GM12873 (cell line): ENCODE data around the gene LMNA.

Experiments
- CTCF ChIP-seq: IDR thresholded peaks from 2 replicates; pipeline ENCODE4 v1.5.1; 2012; ENCODE audit warnings: low read depth, mild to moderate bottlenecking, moderate library complexity, low read length, control low read depth; ENCODE audit not compliant: insufficient read depth; ENCODE audit errors: missing control alignments

LMNA gene

DNA sequence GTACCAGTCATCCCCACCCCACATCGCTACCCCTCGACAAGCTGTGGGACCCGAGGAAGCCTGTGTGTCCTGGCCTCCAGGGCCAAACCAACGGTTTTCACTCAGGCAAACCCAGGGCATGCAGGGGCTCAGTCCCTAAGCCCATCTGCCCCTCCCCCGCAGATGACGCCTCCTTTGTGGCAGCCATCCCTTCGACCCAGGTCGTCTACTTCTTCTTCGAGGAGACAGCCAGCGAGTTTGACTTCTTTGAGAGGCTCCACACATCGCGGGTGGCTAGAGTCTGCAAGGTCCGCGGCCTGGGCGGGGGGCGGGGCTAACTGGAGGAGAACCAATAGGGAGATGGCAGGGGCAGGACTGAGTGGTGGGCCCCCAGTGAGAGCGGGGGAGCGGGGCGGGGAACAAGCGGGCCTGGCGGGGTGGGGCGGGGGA lies 46.2 kb downstream of the LMNA start:
- TF ChIP-seq CTCF, result no peak

GRCh38 chr1:156162430-156163037 lies 48.0 kb downstream of the LMNA start:
- no peak for TF ChIP-seq CTCF

- TF ChIP-seq CTCF, result no peak
Observed at GRCh38 chr1:156163712-156164111, 49.2 kb downstream of the LMNA start.

DNA sequence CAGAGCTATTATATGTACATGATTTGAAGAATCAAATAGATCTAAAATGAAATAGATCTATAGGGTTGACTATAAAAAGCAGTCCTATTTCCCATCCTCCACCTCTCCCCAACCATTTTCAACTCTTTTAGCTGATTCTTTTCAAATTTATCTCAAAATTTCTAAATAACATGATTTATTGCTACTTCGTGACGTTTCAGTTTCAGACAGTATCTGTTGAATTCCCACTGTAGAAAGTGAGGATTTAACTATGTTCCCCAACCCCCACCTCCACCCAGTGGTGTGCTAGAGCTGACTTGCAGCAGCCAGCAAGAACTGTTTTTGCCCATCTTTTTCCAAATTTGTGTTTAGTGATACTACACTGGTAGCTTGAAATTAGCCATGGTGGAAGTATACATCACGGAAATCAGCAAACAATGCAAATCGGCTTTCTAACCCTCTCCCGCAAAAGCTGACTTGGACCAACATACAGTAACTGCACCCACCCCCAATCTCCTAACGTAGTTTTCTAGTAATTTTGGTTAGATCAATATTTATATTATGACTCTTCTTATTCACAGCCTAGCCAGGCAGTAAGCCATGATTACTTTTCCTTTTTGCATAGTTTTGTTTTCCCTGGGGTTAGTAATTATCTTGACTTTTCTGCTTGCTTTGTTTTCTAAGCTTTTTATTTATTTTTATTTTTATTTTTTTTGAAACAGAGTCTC lies 49.8 kb downstream of the LMNA start:
- no peak for TF ChIP-seq CTCF

- TF ChIP-seq CTCF, result no peak
Observed at GRCh38 chr1:156165083-156165482, 50.6 kb downstream of the LMNA start.

DNA sequence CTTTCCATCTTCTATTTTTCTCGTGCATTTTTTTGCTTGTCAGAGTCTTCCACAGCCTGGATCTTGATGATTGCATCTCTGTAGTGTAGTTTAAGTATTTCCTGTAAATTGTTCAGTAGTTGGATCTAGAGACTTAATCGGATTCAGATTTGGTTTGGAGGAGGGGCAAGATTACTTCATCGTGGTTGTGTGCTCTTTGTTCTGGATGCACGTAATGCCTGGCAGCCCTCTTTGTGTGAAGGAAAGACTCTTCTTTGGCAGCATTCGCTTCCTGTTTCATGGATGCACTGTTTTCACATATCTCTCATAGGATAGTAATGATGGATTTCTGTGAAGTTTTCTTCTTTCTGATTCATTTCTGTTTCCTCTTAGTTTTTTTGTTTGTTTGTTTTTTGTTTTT lies 53.0 kb downstream of the LMNA start:
- no peak for TF ChIP-seq CTCF

- peak; percentile 12 for TF ChIP-seq CTCF
Observed at GRCh38 chr1:156172696-156173470, 58.4 kb downstream of the LMNA start.
